HG03558 (cell line): ENCODE data around the gene SYTL4.

Experiments
- ATAC-seq: cut with Tn5 transposase; IDR thresholded peaks from one replicate; pipeline ENCODE4 v1.9.1; 2021; ENCODE audit warnings: moderate number of reproducible peaks; ENCODE audit not compliant: unreplicated experiment; ENCODE audit errors: extremely low read depth

SYTL4 gene

GRCh38 chrX:100649550-100650356 is 82.2 kb downstream of the SYTL4 start:
- ATAC-seq: no peak

GRCh38 chrX:100648458-100649417 is 83.2 kb downstream of the SYTL4 start:
- ATAC-seq: no peak

GRCh38 chrX:100647739-100648138 is 84.2 kb downstream of the SYTL4 start:
- ATAC-seq: no peak

- ATAC-seq: no peak
Measured at GRCh38 chrX:100647095-100647494, 84.8 kb downstream of the SYTL4 start.

GRCh38 chrX:100645106-100645505 is 86.8 kb downstream of the SYTL4 start:
- ATAC-seq: no peak

- ATAC-seq: peak; percentile 75
Measured at GRCh38 chrX:100643956-100644860, 87.7 kb downstream of the SYTL4 start, which contains the start of gene SRPX2. SRPX2 (plus strand) TSS chrX:100644199; CDS start chrX:100646323, 2,124 bp downstream.

- no peak for ATAC-seq
Measured at GRCh38 chrX:100643212-100643611, 88.7 kb downstream of the SYTL4 start.

- no peak for ATAC-seq
Measured at GRCh38 chrX:100642290-100642689, 89.6 kb downstream of the SYTL4 start.

- peak; percentile 88 for ATAC-seq
Measured at GRCh38 chrX:100636321-100636991, 95.5 kb downstream of the SYTL4 start, which contains the start of gene TSPAN6. TSPAN6 (minus strand) TSS chrX:100636806; CDS start chrX:100636694, 112 bp downstream.

- ATAC-seq: no peak
Measured at GRCh38 chrX:100635989-100636320, 96.0 kb downstream of the SYTL4 start.

- no peak for ATAC-seq
Measured at GRCh38 chrX:100635040-100635439, 96.9 kb downstream of the SYTL4 start.

GRCh38 chrX:100625985-100626491 is 105.9 kb downstream of the SYTL4 start:
- peak; percentile 91 for ATAC-seq
